ENCODE measurements around the gene TOR1AIP1.

- TF ChIP-seq CTCF (conservative IDR thresholded peaks at IDR 0.05): no peak
- no peak for TF ChIP-seq EZH2 (IDR thresholded peaks at IDR 0.05; ENCODE audit: low read depth)
Measured at GRCh38 chr1:179939941-179940340, 57.9 kb downstream of the TOR1AIP1 start.
